ENCODE data around the gene PHACTR4. TPM values are rescaled to one million over a fixed set of nuclear protein-coding genes. Genes with fewer than 3 reads are reported as not detected.
"Not testable (repeated sequence)": the region's sequence is repeated elsewhere in the genome, so short reads cannot be mapped to it uniquely, and the experiment has no call there.

PHACTR4 gene
- total and polyA plus RNA-seq, 4 donors = 14.2 to 40.2 (median 29.2) TPM

DNA sequence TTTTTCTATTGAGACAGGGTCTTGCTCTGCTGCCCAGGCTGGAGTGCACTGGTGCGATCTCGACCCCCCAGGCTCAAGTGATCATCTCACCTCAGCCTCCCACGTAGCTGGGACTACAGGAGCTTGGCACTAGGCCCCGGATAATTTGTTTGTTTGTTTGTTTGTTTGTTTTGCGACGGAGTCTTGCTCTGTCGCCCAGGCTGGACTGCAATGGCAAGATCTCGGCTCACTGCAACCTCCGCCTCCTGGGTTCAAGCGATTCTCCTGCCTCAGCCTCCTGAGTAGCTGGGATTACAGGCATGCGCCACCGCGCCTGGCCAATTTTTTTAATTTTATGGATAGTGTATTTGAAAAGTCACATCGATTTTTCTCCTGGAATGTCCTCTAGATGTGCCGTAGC, 932 bp upstream of the PHACTR4 start:
- H3K27ac ChIP-seq (ENCODE audit: low read depth, low read length); H3K36me3 ChIP-seq (ENCODE audit: control insufficient read depth, insufficient read depth, low read length); H3K27me3 ChIP-seq (ENCODE audit: control insufficient read depth, insufficient read depth, low read length); H3K9me3 ChIP-seq (ENCODE audit: control insufficient read depth, insufficient read depth, low read length); H3K4me3 ChIP-seq (ENCODE audit: low read depth, low read length); DNase-seq (ENCODE audit: low read depth in 4 of 6, low spot score in 6 of 6): not testable (repeated sequence)
- 98% methylated on average over 14 of the region's 15 CpGs for WGBS (ENCODE audit: insufficient coverage)
- H3K4me1 ChIP-seq (ENCODE audit: control insufficient read depth, insufficient read depth, low read length) = peaks cover 17% of the 10 kb centered on the region

DNA sequence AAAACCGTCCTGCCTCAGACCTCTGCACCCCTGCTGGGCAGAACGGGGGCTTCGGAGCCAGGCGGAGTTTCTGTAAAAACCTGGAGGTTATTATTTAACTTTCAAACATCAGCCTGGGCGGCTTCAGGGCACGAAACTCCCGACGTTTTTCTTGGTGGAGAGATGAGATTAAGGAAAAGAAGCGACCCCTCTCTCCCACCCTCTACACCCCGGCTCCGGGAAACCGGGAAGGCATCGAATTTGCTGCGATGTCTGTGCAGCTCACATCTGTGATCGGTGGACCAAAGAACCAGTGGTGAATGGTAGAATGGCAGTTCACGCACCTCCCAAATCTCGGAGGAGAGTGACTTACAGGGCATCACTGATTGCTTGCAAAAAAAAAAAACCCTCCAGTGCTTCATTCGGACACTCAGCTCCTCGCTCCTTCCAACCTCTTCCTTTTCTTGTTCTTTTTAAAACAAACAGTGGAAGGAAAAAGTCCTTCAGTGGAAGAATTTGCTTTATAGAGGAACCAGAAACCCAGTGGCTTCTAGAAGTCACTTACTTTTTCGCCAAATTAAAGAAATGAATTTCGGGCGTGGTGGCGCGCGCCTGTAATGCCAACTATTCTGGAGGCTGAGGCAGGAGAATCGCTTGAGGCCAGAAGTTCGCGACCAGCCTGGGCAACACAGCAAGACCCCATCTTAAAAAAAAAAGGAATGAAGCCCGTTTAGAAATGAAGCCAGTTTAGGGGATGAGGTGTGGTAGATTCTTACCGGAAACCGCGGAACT, 884 bp downstream of the PHACTR4 start:
- Histone ChIP-seq H3K9me3 (ENCODE audit: control insufficient read depth, insufficient read depth, low read length) (no peaks in the 10 kb centered on the region), H3K4me3 (ENCODE audit: low read depth, low read length) (peak overlapping the region; percentile 95), H3K4me1 (ENCODE audit: control insufficient read depth, insufficient read depth, low read length) (peaks cover 17% of the 10 kb centered on the region), H3K27ac (ENCODE audit: low read depth, low read length) (peak overlapping the region; percentile 97), H3K27me3 (ENCODE audit: control insufficient read depth, insufficient read depth, low read length) (no peaks in the 10 kb centered on the region), H3K36me3 (ENCODE audit: control insufficient read depth, insufficient read depth, low read length) (no peaks in the 10 kb centered on the region)
- peak in 5 of 6 donors; percentile 15 to 71 (median 19) for DNase-seq (ENCODE audit: low read depth in 4 of 6, low spot score in 6 of 6)
- WGBS (ENCODE audit: insufficient coverage) = 76% methylated on average over 14 of the region's 32 CpGs

DNA sequence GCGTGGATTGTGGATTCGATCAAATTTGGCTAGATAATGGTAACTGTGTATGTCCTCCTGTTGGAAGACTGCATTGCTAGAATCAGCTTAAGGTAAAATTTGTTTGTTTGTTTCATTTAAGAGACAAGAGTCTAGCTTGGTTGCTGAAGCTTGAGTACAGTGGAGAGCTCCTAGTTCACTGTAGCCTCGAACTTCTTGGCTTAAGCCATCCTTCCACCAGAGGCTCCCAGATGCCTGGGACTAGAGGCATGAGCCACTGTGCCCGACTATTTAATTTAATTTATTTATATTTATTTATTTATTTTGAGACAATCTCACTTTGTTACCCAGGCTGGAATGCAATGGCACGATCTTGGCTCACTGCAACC, 1.5 kb downstream of the PHACTR4 start:
- Histone ChIP-seq H3K9me3 (ENCODE audit: control insufficient read depth, insufficient read depth, low read length) (no peaks in the 10 kb centered on the region), H3K4me3 (ENCODE audit: low read depth, low read length) (peak overlapping the region; percentile 95), H3K4me1 (ENCODE audit: control insufficient read depth, insufficient read depth, low read length) (peaks cover 17% of the 10 kb centered on the region), H3K36me3 (ENCODE audit: control insufficient read depth, insufficient read depth, low read length) (no peaks in the 10 kb centered on the region), H3K27me3 (ENCODE audit: control insufficient read depth, insufficient read depth, low read length) (no peaks in the 10 kb centered on the region), H3K27ac (ENCODE audit: low read depth, low read length) (no peak overlapping the region)
- DNase-seq (ENCODE audit: low read depth in 4 of 6, low spot score in 6 of 6) = peak in 2 of 6 donors; percentile 2
- WGBS (ENCODE audit: insufficient coverage) = 100% methylated on average over 2 of the region's 5 CpGs

DNA sequence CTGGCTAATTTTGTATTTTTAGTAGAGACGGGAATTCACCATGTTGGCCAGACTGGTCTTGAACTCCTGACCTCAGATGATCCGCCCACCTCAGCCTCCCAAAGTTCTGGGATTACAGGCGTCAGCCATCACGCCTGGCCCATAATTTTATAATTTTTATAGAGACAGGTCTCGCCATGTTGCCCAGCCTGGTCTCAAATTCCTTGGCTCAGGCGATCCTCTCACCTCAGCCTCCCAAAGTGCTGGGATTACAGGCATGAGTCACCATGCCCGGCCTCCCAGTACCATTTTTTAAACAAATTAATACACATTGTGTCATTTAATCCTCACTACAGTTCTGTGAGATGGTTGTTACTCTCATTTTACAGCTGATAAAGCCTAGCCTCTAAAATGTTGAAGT, 3.9 kb downstream of the PHACTR4 start:
- not testable (repeated sequence) for H3K4me3 ChIP-seq (ENCODE audit: low read depth, low read length); H3K27ac ChIP-seq (ENCODE audit: low read depth, low read length); H3K27me3 ChIP-seq (ENCODE audit: control insufficient read depth, insufficient read depth, low read length); H3K9me3 ChIP-seq (ENCODE audit: control insufficient read depth, insufficient read depth, low read length); H3K36me3 ChIP-seq (ENCODE audit: control insufficient read depth, insufficient read depth, low read length); DNase-seq (ENCODE audit: low read depth in 4 of 6, low spot score in 6 of 6)
- 90% methylated on average over 6 of the region's 7 CpGs for WGBS (ENCODE audit: insufficient coverage)
- H3K4me1 ChIP-seq (ENCODE audit: control insufficient read depth, insufficient read depth, low read length) = peaks cover 17% of the 10 kb centered on the region

DNA sequence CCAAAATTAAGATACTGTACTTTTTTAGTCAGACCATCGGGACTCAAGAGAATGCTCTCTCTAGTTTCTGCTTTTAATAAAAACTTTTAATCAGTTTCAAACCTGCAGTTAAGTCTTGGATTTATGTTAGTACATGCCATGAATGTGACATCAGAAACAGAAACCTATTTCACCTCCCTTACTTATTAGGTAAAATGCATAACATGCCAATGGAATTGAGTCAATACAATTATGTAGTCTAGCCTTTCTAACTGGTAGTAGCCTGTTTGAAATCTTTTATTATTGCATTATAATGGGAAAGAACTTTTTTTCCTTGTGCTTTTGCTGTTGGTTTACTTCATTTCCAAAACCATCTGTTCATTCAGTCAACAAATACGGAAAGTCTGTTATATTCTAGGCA, 4.8 kb downstream of the PHACTR4 start:
- no peaks in the 10 kb centered on the region for H3K27me3 ChIP-seq (ENCODE audit: control insufficient read depth, insufficient read depth, low read length)
- H3K9me3 ChIP-seq (ENCODE audit: control insufficient read depth, insufficient read depth, low read length) = no peaks in the 10 kb centered on the region
- no peak for DNase-seq (ENCODE audit: low read depth in 4 of 6, low spot score in 6 of 6)
- peaks cover 16% of the 10 kb centered on the region for H3K4me1 ChIP-seq (ENCODE audit: control insufficient read depth, insufficient read depth, low read length)
- WGBS (ENCODE audit: insufficient coverage) = no CpG with 5 or more reads among the region's 2 CpGs
- H3K36me3 ChIP-seq (ENCODE audit: control insufficient read depth, insufficient read depth, low read length) = peaks cover 3% of the 10 kb centered on the region
- no peak overlapping the region for H3K27ac ChIP-seq (ENCODE audit: low read depth, low read length)
- no peak overlapping the region for H3K4me3 ChIP-seq (ENCODE audit: low read depth, low read length)

DNA sequence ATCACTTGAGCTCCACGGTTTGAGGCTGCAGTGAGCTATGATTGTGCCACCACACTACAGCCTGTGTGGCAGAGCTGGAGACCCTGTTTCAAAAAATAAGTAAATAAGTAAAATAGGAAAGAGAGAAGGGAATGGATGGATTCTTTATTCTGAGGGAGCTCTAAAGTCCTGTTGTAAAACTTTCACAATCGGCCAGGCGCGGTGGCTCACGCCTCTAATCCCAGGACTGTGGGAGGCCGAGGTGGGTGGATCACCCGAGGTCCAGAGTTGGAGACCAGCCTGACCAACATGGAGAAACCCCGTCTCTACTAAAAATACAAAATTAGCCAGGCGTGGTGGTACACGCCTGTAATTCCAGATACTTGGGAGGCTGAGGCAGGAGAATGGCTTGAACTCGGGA, 6.1 kb downstream of the PHACTR4 start:
- DNase-seq (ENCODE audit: low read depth in 4 of 6, low spot score in 6 of 6); H3K27me3 ChIP-seq (ENCODE audit: control insufficient read depth, insufficient read depth, low read length); H3K9me3 ChIP-seq (ENCODE audit: control insufficient read depth, insufficient read depth, low read length); H3K27ac ChIP-seq (ENCODE audit: low read depth, low read length); H3K4me3 ChIP-seq (ENCODE audit: low read depth, low read length); H3K36me3 ChIP-seq (ENCODE audit: control insufficient read depth, insufficient read depth, low read length): not testable (repeated sequence)
- 83% methylated on average over 2 of the region's 11 CpGs for WGBS (ENCODE audit: insufficient coverage)
- peaks cover 13% of the 10 kb centered on the region for H3K4me1 ChIP-seq (ENCODE audit: control insufficient read depth, insufficient read depth, low read length)

DNA sequence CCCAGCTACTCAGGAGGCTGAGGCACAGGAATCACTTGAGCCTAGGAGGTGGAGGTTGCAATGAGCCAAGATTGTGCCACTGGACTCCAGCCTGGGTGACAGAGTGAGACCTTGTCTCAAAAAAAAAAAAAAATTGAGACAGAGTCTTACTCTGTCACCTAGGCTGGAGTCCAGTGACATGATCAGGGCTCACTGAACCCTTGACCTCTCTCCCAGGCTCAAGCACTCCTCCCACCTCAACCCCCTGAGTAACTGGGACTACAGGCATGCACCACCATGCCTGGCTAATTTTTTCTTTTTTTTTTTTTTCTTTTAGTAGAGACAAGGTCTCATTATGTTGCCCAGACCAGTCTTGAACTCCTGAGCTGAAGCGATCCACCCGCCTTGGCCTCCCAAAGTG, 6.7 kb downstream of the PHACTR4 start:
- H3K27ac ChIP-seq (ENCODE audit: low read depth, low read length); DNase-seq (ENCODE audit: low read depth in 4 of 6, low spot score in 6 of 6); H3K36me3 ChIP-seq (ENCODE audit: control insufficient read depth, insufficient read depth, low read length); H3K4me1 ChIP-seq (ENCODE audit: control insufficient read depth, insufficient read depth, low read length); H3K27me3 ChIP-seq (ENCODE audit: control insufficient read depth, insufficient read depth, low read length); H3K9me3 ChIP-seq (ENCODE audit: control insufficient read depth, insufficient read depth, low read length); H3K4me3 ChIP-seq (ENCODE audit: low read depth, low read length): not testable (repeated sequence)
- 100% methylated on average over 2 of the region's 2 CpGs for WGBS (ENCODE audit: insufficient coverage)

DNA sequence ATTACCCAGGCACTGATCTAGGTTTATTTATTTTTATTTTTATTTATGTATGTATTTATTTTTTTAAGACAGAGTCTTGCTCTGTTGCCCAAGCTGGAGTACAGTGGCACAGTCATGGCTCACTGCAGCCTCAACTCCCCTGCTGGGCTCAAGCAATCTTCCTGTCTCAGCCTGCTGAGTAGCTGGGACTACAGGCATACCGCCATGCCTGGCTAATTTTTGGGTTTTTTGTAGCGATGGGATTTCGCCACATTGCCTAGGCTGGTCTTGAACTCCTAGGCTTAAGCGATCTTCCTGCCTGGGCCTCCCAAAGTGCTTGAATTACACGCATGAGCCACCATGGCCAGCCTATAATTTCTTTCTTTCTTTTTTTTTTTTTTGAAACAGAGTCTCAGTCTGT, 9.4 kb downstream of the PHACTR4 start:
- no peaks in the 10 kb centered on the region for H3K27me3 ChIP-seq (ENCODE audit: control insufficient read depth, insufficient read depth, low read length)
- H3K36me3 ChIP-seq (ENCODE audit: control insufficient read depth, insufficient read depth, low read length) = peaks cover 3% of the 10 kb centered on the region
- 100% methylated on average over 3 of the region's 5 CpGs for WGBS (ENCODE audit: insufficient coverage)
- H3K9me3 ChIP-seq (ENCODE audit: control insufficient read depth, insufficient read depth, low read length) = no peaks in the 10 kb centered on the region
- no peak overlapping the region for H3K27ac ChIP-seq (ENCODE audit: low read depth, low read length)
- H3K4me1 ChIP-seq (ENCODE audit: control insufficient read depth, insufficient read depth, low read length) = no peaks in the 10 kb centered on the region
- DNase-seq (ENCODE audit: low read depth in 4 of 6, low spot score in 6 of 6) = no peak
- no peak overlapping the region for H3K4me3 ChIP-seq (ENCODE audit: low read depth, low read length)

DNA sequence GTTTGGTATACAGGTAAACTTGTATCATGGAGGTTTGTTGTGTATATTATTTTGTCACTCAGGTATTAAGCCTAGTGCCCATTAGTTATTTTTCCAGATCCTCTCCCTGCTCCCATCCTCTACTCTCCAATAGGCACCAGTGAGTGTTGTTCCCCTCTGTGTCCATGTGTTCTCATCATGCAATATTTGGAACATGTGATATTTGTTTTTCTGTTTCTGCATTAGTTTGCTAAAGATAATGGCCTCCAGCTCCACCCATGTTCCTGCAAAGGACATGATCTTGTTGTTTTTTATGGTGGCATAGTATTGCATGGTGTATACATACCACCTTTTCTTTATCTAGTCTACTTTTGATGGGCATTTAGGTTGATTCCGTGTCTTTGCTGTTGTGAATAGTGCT, 10.9 kb downstream of the PHACTR4 start:
- no CpG with 5 or more reads among the region's 1 CpG for WGBS (ENCODE audit: insufficient coverage)
- no peak for DNase-seq (ENCODE audit: low read depth in 4 of 6, low spot score in 6 of 6)
- H3K4me1 ChIP-seq (ENCODE audit: control insufficient read depth, insufficient read depth, low read length) = no peaks in the 10 kb centered on the region

DNA sequence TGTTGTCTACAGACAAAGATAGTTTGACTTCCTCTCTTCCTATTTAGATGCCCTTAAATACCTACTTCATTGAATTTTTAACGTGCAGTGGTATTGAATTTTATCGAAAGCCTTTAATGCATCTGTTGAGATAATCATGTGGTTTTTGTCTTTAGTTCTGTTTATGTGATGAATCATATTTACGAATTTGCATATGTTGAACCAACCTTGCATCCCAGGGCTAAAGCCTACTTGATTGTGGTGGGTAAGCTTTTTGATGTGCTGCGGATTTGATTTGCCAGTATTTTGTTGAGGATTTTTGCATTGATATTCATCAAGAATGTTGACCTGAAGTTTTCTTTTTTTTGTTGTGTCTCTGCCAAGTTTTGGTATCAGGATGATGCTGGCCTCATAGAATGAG, 14.2 kb downstream of the PHACTR4 start:
- H3K4me3 ChIP-seq (ENCODE audit: low read depth, low read length); H3K27ac ChIP-seq (ENCODE audit: low read depth, low read length); H3K36me3 ChIP-seq (ENCODE audit: control insufficient read depth, insufficient read depth, low read length); H3K27me3 ChIP-seq (ENCODE audit: control insufficient read depth, insufficient read depth, low read length); H3K4me1 ChIP-seq (ENCODE audit: control insufficient read depth, insufficient read depth, low read length); DNase-seq (ENCODE audit: low read depth in 4 of 6, low spot score in 6 of 6); H3K9me3 ChIP-seq (ENCODE audit: control insufficient read depth, insufficient read depth, low read length): not testable (repeated sequence)
- 93% methylated on average over 2 of the region's 4 CpGs for WGBS (ENCODE audit: insufficient coverage)

More for the DNA sequence above, 10.9 kb downstream of the PHACTR4 start:
- no peak overlapping the region for H3K4me3 ChIP-seq (ENCODE audit: low read depth, low read length)
- H3K36me3 ChIP-seq (ENCODE audit: control insufficient read depth, insufficient read depth, low read length) = peaks cover 3% of the 10 kb centered on the region
- no peak overlapping the region for H3K27ac ChIP-seq (ENCODE audit: low read depth, low read length)
- H3K27me3 ChIP-seq (ENCODE audit: control insufficient read depth, insufficient read depth, low read length) = no peaks in the 10 kb centered on the region
- H3K9me3 ChIP-seq (ENCODE audit: control insufficient read depth, insufficient read depth, low read length) = no peaks in the 10 kb centered on the region

Data from spinal cord (tissue), 10 donors.